MCF 10A (cell line): Measurements from ENCODE around the gene ANTKMT. TPM values are rescaled to one million over a fixed set of nuclear protein-coding genes. Genes with fewer than 3 reads are reported as not detected.
A peak's percentile ranks its signal among the peaks of the same experiment; 100 is the strongest.

ENCODE experiments used
- BruUV-seq: library from RNA; stranded (reverse); fragments of 400-500 nt; replicated peaks from 2 replicates; lab custom pipeline; 2021; lab: Mats Ljungman, UMichigan
- CTCF ChIA-PET: fragments of 300-600 bp; sonication (Branson Sonifier 250); formaldehyde crosslinking; extraction: SDS; loops from one replicate; lab custom pipeline; 2021; ENCODE audit warnings: antibody characterized with exemption, inconsistent platforms; lab: Yijun Ruan, JAX
- POLR2A ChIA-PET: fragments of 300-600, 350-650 bp; sonication (Branson Sonifier 250); formaldehyde crosslinking; extraction: SDS; loops from one replicate; lab custom pipeline; 2020; ENCODE audit warnings: antibody characterized with exemption, inconsistent platforms; lab: Yijun Ruan, JAX
- DNase-seq: peaks from one replicate; pipeline ENCODE4 v3.0.0-alpha.2; 2018; ENCODE audit not compliant: unreplicated experiment
- H3K27ac Mint-ChIP-seq: one replicate; pipeline ENCODE4 v1.8.0; 2022; ENCODE audit warnings: mild to moderate bottlenecking, low read depth, mixed read lengths; ENCODE audit not compliant: unreplicated experiment
- H3K27me3 Mint-ChIP-seq: one replicate; pipeline ENCODE4 v1.8.0; 2022; ENCODE audit warnings: mixed read lengths; ENCODE audit not compliant: insufficient read depth, unreplicated experiment
- H3K36me3 Mint-ChIP-seq: one replicate; pipeline ENCODE4 v1.8.0; 2022; ENCODE audit warnings: mild to moderate bottlenecking, moderate library complexity, mixed read lengths; ENCODE audit not compliant: insufficient read depth, unreplicated experiment
- H3K4me1 Mint-ChIP-seq: one replicate; pipeline ENCODE4 v1.8.0; 2022; ENCODE audit warnings: mixed read lengths; ENCODE audit not compliant: insufficient read depth, unreplicated experiment
- H3K4me3 Mint-ChIP-seq: one replicate; pipeline ENCODE4 v1.8.0; 2022; ENCODE audit warnings: mild to moderate bottlenecking, moderate library complexity, mixed read lengths; ENCODE audit not compliant: unreplicated experiment
- H3K9me3 Mint-ChIP-seq: one replicate; pipeline ENCODE4 v1.8.0; 2022; ENCODE audit warnings: mixed read lengths; ENCODE audit not compliant: unreplicated experiment
- CTCF ChIP-seq: fragments of 200-600 bp; IDR thresholded peaks from one replicate; pipeline ENCODE4 v1.8.0; 2022; ENCODE audit warnings: antibody characterized with exemption, mild to moderate bottlenecking; ENCODE audit not compliant: unreplicated experiment
- intact Hi-C: fragments of 100-400 bp; cut with micrococcal nuclease; formaldehyde crosslinking; loops from 2 replicates; pipeline ENCODE4 v1.14.1; 2022
- total RNA-seq: library from RNA; stranded (reverse); gene quantifications from 2 replicates; pipeline ENCODE4 v1.2.3, GENCODE V29; 2022

Gene ANTKMT
- total RNA-seq, 1 experiment from 2014 or later: 54.7 TPM

- ChIA-PET CTCF (interaction anchor here (0.6 to 4.0 kb wide), 6 partner anchors 11 to 42 kb away, joined by 3 to 32 read pairs (median 5); partner anchors contain the start of genes CHTF18, HAGHL, MSLN and RPUSD1), POLR2A (interaction anchor here (0.9 to 1.5 kb wide), 2 partner anchors 14 to 38 kb away, joined by 3 read pairs; no protein-coding TSS in a partner anchor)
- H3K4me3 Mint-ChIP-seq: no peak overlapping the region
- no TSS peak for BruUV-seq
- no peaks in the 10 kb centered on the region for H3K27me3 Mint-ChIP-seq
- H3K36me3 Mint-ChIP-seq: no peaks in the 10 kb centered on the region
- intact Hi-C loops: loop anchor here (1.0 kb wide), 1 partner anchor 40 kb away; no protein-coding TSS in a partner anchor
- no peak for DNase-seq
- no peaks in the 10 kb centered on the region for H3K4me1 Mint-ChIP-seq
- H3K9me3 Mint-ChIP-seq: no peaks in the 10 kb centered on the region
- TF ChIP-seq CTCF: peak; percentile 61
- H3K27ac Mint-ChIP-seq: no peak overlapping the region
These were observed 24.8 kb downstream of the ANTKMT start for GRCh38 chr16:745739-746138.

GRCh38 chr16:746637-747036, 25.7 kb downstream of the ANTKMT start:
- no peak overlapping the region for H3K4me3 Mint-ChIP-seq
- intact Hi-C loops: no loop called here
- H3K4me1 Mint-ChIP-seq: no peaks in the 10 kb centered on the region
- H3K27ac Mint-ChIP-seq: no peak overlapping the region
- DNase-seq: no peak
- H3K27me3 Mint-ChIP-seq: no peaks in the 10 kb centered on the region
- no TSS peak for BruUV-seq
- TF ChIP-seq CTCF: no peak
- no peaks in the 10 kb centered on the region for H3K36me3 Mint-ChIP-seq
- H3K9me3 Mint-ChIP-seq: no peaks in the 10 kb centered on the region
- ChIA-PET CTCF (interaction anchor here (0.7 to 3.7 kb wide), 3 partner anchors 8 to 308 kb away, joined by 3 to 19 read pairs (median 6); no protein-coding TSS in a partner anchor), POLR2A (no interaction called here)

GRCh38 chr16:747978-748746, 27.2 kb downstream of the ANTKMT start:
- ChIA-PET POLR2A (interaction anchor here (0.7 to 2.9 kb wide), 8 partner anchors 7 to 42 kb away, joined by 3 to 26 read pairs (median 4); partner anchors contain the start of genes ANTKMT, CIAO3 and MSLN), CTCF (interaction anchor here (0.6 to 3.7 kb wide), 5 partner anchors 28 to 338 kb away, joined by 3 to 19 read pairs (median 4); partner anchors contain the start of gene ANTKMT)
- no peak overlapping the region for H3K27ac Mint-ChIP-seq
- H3K9me3 Mint-ChIP-seq: no peaks in the 10 kb centered on the region
- no peaks in the 10 kb centered on the region for H3K36me3 Mint-ChIP-seq
- no peak for DNase-seq
- H3K4me1 Mint-ChIP-seq: no peaks in the 10 kb centered on the region
- BruUV-seq: no TSS peak
- intact Hi-C loops: no loop called here
- no peaks in the 10 kb centered on the region for H3K27me3 Mint-ChIP-seq
- TF ChIP-seq CTCF: no peak
- no peak overlapping the region for H3K4me3 Mint-ChIP-seq

GRCh38 chr16:749010-749409, 28.1 kb downstream of the ANTKMT start:
- Mint-ChIP-seq H3K4me3 (no peak overlapping the region), H3K9me3 (no peaks in the 10 kb centered on the region), H3K27ac (no peak overlapping the region), H3K36me3 (no peaks in the 10 kb centered on the region), H3K27me3 (no peaks in the 10 kb centered on the region), H3K4me1 (no peaks in the 10 kb centered on the region)
- TF ChIP-seq CTCF: no peak
- BruUV-seq: no TSS peak
- POLR2A ChIA-PET: interaction anchor here (0.6 to 2.9 kb wide), 18 partner anchors 8 to 956 kb away, joined by 3 to 26 read pairs (median 4); partner anchors contain the start of genes ANTKMT, CHTF18, CIAO3 and MSLN
- peak; percentile 56 for DNase-seq
- CTCF ChIA-PET: interaction anchor here (0.5 to 3.7 kb wide), 9 partner anchors 29 to 1365 kb away, joined by 3 to 19 read pairs (median 4); partner anchors contain the start of gene ANTKMT
- intact Hi-C loops: no loop called here
